Activated B cell treated with CpG ODN at 0.5 μM for 24 hours (primary cell): ENCODE measurements around the gene TECRL. TPM values are rescaled to one million over a fixed set of nuclear protein-coding genes. Genes with fewer than 3 reads are reported as not detected.

ENCODE experiments used
- ATAC-seq: fragments of 200-7000 bp; cut with Tn5 transposase; one replicate; pipeline ENCODE4 v1.10.0; 2021; ENCODE audit warnings: low read depth, mild to moderate bottlenecking, moderate library complexity
- CTCF ChIA-PET: fragments of 350-600 bp; sonication (Branson Sonifier 250); formaldehyde crosslinking; loops from one replicate; lab custom pipeline; 2021; ENCODE audit warnings: antibody characterized with exemption; lab: Charles Lee
- POLR2A ChIA-PET: fragments of 350-600 bp; sonication (Branson Sonifier 250); formaldehyde crosslinking; loops from one replicate; lab custom pipeline; 2021; ENCODE audit warnings: antibody characterized with exemption; lab: Charles Lee
- DNase-seq: peaks from one replicate; pipeline ENCODE4 v3.0.0; 2022
- H3K27ac Mint-ChIP-seq: one replicate; pipeline ENCODE4 v1.8.0; 2020; ENCODE audit warnings: mixed read lengths
- H3K27me3 Mint-ChIP-seq: one replicate; pipeline ENCODE4 v1.8.0; 2021; ENCODE audit warnings: mixed read lengths
- H3K36me3 Mint-ChIP-seq: one replicate; pipeline ENCODE4 v1.8.0; 2021; ENCODE audit warnings: low read depth, mixed read lengths
- H3K4me1 Mint-ChIP-seq: one replicate; pipeline ENCODE4 v1.8.0; 2021; ENCODE audit warnings: mixed read lengths
- H3K4me3 Mint-ChIP-seq: one replicate; pipeline ENCODE4 v1.8.0; 2020; ENCODE audit warnings: mild to moderate bottlenecking, mixed read lengths
- H3K9me3 Mint-ChIP-seq: one replicate; pipeline ENCODE4 v1.8.0; 2020; ENCODE audit warnings: mixed read lengths
- intact Hi-C: fragments of 100-400 bp; cut with micrococcal nuclease; formaldehyde crosslinking; loops from one replicate; pipeline ENCODE4 v1.15.1; 2024
- total RNA-seq: library from RNA; stranded (reverse); gene quantifications from 2 replicates; pipeline ENCODE4 v1.2.3, GENCODE V29; 2022
- TF ChIP-seq, protein P1 (sequence below): fragments of 200-600 bp; IDR thresholded peaks from one replicate; pipeline ENCODE4 v1.8.0; 2022; ENCODE audit warnings: antibody characterized with exemption, mild to moderate bottlenecking

The TECRL gene
- total RNA-seq, 1 donor from 2014 or later, result not detected

GRCh38 chr4:64385220-64385619 is 24.0 kb downstream of the TECRL start:
- H3K9me3 Mint-ChIP-seq, result peaks cover 8% of the 10 kb centered on the region
- H3K27me3 Mint-ChIP-seq, result no peaks in the 10 kb centered on the region
- no peak overlapping the region for H3K4me3 Mint-ChIP-seq
- H3K27ac Mint-ChIP-seq, result no peak overlapping the region
- intact Hi-C loops, result no loop called here
- H3K36me3 Mint-ChIP-seq, result no peaks in the 10 kb centered on the region
- TF ChIP-seq, protein P1, sequence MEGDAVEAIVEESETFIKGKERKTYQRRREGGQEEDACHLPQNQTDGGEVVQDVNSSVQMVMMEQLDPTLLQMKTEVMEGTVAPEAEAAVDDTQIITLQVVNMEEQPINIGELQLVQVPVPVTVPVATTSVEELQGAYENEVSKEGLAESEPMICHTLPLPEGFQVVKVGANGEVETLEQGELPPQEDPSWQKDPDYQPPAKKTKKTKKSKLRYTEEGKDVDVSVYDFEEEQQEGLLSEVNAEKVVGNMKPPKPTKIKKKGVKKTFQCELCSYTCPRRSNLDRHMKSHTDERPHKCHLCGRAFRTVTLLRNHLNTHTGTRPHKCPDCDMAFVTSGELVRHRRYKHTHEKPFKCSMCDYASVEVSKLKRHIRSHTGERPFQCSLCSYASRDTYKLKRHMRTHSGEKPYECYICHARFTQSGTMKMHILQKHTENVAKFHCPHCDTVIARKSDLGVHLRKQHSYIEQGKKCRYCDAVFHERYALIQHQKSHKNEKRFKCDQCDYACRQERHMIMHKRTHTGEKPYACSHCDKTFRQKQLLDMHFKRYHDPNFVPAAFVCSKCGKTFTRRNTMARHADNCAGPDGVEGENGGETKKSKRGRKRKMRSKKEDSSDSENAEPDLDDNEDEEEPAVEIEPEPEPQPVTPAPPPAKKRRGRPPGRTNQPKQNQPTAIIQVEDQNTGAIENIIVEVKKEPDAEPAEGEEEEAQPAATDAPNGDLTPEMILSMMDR, result no peak
- H3K4me1 Mint-ChIP-seq, result no peaks in the 10 kb centered on the region
- POLR2A ChIA-PET, result no interaction called here
- no peak for DNase-seq
- CTCF ChIA-PET, result no interaction called here
- no peak for ATAC-seq

- Mint-ChIP-seq H3K9me3 (peaks cover 8% of the 10 kb centered on the region), H3K27me3 (no peaks in the 10 kb centered on the region), H3K36me3 (no peaks in the 10 kb centered on the region), H3K4me3 (no peak overlapping the region), H3K4me1 (no peaks in the 10 kb centered on the region), H3K27ac (no peak overlapping the region)
- POLR2A ChIA-PET, result no interaction called here
- ATAC-seq, result no peak
- TF ChIP-seq, protein P1, result no peak
- CTCF ChIA-PET, result no interaction called here
- DNase-seq, result no peak
- intact Hi-C loops, result no loop called here
Observed at GRCh38 chr4:64384237-64385203, 24.7 kb downstream of the TECRL start.

DNA sequence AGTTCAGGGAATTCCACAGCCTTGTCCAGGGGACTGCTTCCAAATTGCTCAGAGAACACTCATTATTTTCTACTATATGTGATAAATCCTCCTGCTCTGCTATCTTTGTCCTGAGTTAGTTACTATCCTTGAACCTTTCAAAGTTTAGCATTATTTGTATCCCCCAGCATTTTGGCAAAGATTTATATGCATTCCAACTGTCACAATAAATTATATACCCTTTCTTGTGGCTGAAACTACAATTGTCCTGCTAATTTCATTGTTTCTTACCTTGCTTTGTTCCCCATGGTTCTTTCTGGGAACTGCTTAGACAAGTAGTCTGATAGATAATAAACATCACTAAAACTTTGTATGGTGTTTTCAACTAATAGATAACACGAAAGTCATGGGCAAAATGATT is 40.5 kb downstream of the TECRL start:
- no peaks in the 10 kb centered on the region for H3K27me3 Mint-ChIP-seq
- ATAC-seq (no peak), DNase-seq (no peak)
- H3K9me3 Mint-ChIP-seq, result peaks cover 15% of the 10 kb centered on the region
- intact Hi-C loops, result no loop called here
- no peaks in the 10 kb centered on the region for H3K4me1 Mint-ChIP-seq
- no peaks in the 10 kb centered on the region for H3K36me3 Mint-ChIP-seq
- no peak overlapping the region for H3K4me3 Mint-ChIP-seq
- POLR2A ChIA-PET, result no interaction called here
- CTCF ChIA-PET, result no interaction called here
- TF ChIP-seq, protein P1, result no peak
- H3K27ac Mint-ChIP-seq, result no peak overlapping the region

GRCh38 chr4:64361399-64361740 is 47.9 kb downstream of the TECRL start:
- Mint-ChIP-seq H3K4me3 (no peak overlapping the region), H3K27me3 (no peaks in the 10 kb centered on the region), H3K36me3 (no peaks in the 10 kb centered on the region), H3K27ac (no peak overlapping the region), H3K9me3 (peaks cover 10% of the 10 kb centered on the region), H3K4me1 (no peaks in the 10 kb centered on the region)
- DNase-seq (no peak), ATAC-seq (no peak)
- TF ChIP-seq, protein P1, result no peak
- intact Hi-C loops, result no loop called here
- ChIA-PET POLR2A (no interaction called here), CTCF (no interaction called here)

GRCh38 chr4:64360664-64361398 is 48.4 kb downstream of the TECRL start:
- H3K4me3 Mint-ChIP-seq, result no peak overlapping the region
- TF ChIP-seq, protein P1, result no peak
- H3K36me3 Mint-ChIP-seq, result no peaks in the 10 kb centered on the region
- H3K4me1 Mint-ChIP-seq, result no peaks in the 10 kb centered on the region
- H3K27me3 Mint-ChIP-seq, result no peaks in the 10 kb centered on the region
- no peak overlapping the region for H3K27ac Mint-ChIP-seq
- ChIA-PET CTCF (no interaction called here), POLR2A (no interaction called here)
- H3K9me3 Mint-ChIP-seq, result peaks cover 6% of the 10 kb centered on the region
- intact Hi-C loops, result no loop called here
- no peak for DNase-seq
- ATAC-seq, result no peak
